ENCODE data around the gene RALA.

The RALA gene

DNA sequence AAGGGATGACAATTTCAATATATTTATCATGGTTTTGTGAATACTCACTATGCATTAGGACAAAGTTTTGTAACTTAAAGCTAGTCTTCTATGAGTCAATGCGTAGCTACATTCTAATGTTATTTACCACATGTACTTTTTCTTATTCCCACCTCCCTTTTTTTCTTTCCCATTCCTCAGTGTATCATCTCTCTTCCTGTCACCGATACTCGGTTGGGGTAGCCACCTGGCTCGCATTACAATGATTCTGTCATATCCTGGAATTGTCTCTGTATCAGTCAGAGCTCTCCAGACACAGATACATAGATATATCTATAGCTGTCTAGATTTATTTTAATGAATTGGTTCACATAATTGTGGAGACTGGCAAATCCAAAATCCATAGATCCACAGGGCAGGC is 9.8 kb upstream of the RALA start:
- no peak for DNase-seq (ENCODE audit: low read depth)

DNA sequence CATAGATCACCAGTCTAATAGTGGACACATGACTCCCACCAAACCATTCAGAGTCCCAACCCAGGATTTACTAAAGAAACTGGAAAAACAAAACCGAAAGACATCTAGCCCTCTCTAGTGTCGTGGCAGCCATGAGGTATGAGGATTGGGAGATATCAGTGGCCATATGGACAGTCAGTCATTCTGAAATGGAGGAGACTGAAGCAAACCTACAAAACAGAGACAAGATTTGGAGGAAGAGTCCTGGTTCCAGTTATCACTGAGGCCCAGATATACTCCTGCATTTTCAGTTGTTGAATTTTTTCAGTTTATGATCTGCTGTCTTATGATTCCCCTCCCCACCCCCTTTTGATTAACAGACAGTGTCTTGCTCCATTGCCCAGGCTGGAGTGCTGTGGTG is 9.1 kb upstream of the RALA start:
- DNase-seq (ENCODE audit: low read depth): no peak

DNA sequence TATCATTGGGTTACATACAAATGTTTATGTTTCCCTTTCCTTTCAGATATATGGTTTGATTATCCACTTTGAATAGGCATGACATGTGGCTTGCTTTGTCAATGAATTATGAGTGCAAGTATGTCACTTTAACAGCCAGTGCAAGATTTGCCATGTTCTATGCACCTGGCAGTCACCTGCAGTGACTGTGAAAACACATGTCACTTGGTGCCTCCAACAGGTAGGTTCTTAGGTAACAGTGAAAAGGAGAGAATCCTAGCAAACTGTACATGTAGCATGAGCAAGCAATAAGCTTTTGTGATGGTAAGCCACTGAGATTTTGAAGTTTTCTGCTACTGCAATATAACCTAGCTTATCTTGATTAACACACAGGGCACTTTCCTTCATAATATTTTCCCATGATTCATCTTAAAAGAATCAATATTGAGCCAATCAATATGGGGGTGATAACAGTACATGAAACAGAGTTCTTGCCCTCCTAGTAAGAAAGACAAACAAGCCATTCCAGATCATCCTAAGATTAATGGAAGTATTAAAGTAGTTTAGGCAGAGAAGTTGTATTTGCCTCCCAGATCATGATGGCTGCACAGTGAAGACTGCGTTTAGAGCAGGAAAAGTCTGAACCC is 7.9 kb upstream of the RALA start:
- DNase-seq (ENCODE audit: low read depth): no peak

DNA sequence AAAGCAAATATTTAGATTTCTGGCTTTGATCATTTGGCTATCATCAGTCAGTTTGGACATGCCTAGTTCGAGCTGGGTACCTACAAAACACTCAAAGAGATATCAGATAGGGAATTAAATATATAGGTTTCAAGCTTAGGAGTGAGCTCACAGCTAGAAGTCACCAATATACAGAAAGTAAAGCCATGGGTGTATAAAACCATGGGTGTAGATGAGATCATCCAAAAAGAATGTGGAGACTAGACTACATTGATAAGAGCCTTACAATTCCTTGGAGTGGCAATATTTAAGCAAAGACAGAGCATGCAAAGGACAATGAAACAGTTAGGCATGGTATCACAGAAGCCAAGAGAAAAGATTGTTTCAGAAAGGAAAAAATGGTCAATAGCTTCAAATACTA is 7.2 kb upstream of the RALA start:
- DNase-seq (ENCODE audit: low read depth): no peak

DNA sequence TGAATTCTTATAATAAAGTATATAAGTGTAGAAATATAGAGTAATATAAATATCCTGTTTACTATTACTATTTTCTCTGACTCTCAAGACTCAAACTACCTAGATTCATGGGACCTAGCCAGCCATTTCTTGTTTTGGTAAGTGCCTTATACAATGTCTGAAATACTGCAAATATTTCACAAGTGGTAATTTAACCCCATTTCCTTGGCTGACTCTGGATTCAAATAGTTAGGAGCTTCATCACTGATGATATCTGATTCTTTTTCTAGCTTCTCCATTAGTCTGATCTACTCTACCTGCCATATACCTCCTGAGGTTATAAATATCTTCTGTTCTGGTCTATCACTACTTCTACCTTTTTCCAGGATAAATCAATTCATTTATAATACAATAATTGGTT is 6.4 kb upstream of the RALA start:
- DNase-seq (ENCODE audit: low read depth): no peak

DNA sequence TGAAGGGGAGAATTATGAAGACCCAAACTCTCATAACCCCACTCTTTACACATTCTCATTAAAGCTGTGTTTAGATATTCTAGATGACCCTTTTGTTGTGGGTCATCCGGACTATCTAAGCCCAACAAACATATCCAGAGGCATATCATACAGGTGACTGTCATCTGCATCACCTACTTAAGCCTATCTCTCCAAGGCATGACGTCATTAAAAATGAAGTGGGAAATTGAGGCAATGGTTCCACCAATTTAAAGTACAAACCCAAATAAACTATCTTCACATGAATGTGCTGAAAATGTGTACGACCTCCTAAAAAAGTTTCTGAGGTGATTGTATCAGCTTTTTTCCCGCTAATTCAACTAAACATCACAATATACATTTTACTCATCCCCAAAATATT is 4.5 kb upstream of the RALA start:
- no peak for DNase-seq (ENCODE audit: low read depth)

DNA sequence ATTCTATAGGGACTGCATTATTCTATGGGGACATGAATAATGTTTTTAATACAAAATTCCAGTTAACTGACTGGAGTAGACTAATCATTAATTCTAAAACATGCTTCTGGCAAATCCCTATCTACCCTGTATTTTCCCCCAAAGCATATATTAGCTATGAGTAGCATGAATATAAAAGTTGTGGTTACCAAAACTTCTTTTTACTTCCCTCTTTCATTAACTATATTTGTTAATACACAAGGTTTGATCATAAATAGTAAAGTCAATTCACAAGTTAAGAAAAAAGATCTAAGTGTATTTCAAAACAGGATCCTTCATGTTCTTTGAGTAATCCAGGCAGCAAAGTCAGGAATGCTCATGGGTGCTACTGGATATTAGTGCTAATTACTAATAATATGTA is 2.9 kb upstream of the RALA start:
- DNase-seq (ENCODE audit: low read depth): no peak

DNA sequence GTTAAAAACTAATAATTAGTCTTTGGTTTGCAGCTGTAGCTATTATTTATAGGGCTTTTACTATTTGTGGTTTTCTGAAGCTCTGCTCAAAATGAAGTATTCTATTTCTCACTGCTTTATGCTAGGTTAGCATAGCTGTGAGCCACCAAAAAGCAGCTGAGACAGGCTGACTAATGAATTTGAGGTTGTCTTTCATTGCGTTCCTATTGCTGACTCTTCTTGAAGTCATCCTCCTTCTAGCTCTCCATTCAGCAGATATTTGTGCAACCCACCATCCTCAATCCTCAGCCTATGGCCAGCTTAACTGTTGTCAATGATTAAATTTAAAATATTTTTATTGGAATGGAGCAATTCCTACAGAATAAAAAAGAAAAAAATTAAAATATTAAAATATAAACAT is 2.1 kb upstream of the RALA start:
- DNase-seq (ENCODE audit: low read depth): no peak

DNA sequence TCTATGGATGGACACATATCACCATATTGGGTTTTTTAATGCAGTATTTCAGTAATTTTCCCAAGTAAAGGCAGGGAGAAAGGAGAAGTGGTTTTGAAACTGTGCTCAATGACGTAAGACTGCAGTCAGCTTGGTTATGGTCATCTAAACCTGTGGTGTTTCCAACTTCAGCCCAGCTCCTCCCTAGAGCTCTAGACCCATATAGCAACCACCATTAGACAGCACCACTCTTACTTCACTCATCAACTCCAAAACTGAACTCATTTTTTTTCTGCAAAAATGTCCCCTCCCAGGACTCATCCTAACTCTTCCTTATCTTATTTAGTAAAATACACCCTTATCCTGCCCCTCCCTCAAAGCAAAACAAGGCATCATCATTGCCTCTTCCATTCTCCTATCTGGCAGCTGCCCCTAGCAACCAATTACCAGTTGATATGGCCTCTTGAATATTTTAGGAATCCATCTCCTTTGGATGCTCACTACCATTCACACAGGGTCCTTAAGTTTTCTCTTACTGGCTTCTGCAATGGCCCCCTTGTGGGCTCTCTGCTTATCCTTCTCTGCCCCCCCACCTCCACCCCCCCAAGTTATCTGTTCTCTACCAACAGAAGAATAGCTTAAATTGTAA is 1.5 kb upstream of the RALA start:
- DNase-seq (ENCODE audit: low read depth): no peak

DNA sequence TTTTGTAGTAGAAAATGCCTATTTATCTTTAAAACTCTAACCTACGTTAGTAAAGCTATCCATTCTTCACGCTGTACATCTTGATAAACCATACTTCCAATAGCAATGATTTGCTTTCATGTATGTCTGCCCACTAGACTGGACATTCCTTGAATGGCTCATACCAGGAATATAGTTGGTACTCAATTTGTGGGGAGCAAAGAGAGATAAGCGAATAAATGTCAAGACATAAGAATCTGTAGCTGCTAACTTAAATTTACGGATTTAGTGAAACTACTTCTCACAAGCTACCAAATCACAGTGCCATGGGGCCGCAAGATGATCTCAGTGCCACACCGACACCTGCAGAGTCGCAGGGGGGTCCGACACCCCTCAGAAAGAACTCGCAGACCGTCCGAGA is 763 bp upstream of the RALA start:
- DNase-seq (ENCODE audit: low read depth): no peak

DNA sequence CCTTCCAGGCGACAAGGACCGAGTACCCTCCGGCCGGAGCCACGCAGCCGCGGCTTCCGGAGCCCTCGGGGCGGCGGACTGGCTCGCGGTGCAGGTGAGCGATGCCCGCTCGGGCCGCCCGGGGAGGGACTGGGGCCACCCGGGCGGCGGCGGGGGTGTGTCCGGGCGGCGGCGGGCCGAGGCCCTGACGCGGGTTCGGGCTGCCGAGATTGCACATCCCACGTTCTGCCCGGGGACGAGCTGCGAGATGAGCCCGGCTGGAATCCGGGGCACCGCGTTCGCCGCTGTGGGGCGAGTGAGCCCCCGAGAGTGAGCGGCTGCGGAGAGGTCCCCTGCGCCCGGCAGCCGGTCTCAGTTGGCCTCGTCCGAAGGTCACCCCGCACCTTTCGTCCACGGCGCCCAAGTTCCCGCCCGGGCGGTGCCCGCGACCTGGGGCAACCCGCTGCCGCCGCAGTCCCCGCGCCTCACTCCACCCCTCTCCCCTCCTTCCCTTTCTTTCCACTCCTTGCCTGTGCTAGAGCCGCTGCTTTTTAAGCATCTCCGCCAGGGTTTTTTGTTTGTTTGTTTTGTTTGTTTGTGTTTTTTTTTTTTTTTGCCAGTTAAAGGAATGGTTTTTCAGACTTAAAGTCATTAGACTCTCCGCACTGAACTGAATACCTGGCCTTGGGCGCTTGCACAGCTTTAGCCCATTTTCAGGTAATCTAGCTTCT is 515 bp downstream of the RALA start:
- DNase-seq (ENCODE audit: low read depth): peak; percentile 7

DNA sequence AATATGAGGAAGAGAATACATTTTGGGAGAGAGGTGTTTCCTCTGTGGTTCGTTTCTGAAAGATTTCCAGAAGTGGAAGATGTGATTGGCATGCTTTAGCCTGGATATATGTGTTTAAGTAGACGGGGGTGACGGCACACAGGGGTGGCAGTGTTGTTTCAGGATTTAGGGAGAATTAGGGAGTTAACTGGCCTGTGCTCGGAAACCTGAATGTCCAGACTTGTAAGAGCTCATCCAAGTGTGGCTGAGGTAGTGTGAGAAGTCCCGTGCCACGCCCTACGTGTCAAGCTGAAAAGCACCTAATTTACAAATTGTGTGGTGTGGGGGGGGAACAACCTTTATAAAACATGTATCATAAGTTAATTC is 1.1 kb downstream of the RALA start:
- DNase-seq (ENCODE audit: low read depth): no peak

DNA sequence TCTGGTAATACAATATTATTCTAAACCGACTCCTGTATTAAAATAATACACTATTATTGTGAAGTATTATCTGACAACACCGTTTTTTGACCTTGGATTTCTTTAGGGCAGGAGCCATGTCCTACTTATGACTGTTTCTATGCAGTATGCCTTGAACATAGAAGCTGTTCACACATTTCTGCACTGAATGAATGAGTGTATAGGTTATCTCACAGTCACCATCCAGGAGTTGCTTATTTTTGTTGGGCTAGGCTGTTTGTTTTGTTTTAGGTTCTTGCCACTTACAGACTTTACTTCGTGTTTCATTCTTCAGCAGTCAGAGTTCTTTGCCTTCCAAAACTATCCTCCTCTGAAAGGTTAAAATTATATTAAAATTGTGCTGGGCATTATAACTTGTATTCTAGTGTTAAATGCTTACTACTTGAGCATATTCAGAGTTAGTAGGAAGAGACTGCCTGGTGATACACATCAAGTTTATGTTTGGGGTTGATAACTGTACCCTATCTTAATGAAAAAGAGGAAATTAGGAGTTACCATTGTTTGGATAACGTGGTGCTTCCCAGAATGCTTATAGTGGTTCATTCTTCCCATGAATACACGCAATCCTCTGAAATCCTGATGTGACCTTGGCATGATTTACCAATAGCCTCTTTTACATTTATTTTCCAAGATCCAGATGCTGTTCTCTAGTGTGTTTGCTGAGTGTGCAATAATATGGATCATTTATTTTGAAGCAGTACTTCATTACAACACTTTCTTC is 1.7 kb downstream of the RALA start:
- DNase-seq (ENCODE audit: low read depth): no peak

DNA sequence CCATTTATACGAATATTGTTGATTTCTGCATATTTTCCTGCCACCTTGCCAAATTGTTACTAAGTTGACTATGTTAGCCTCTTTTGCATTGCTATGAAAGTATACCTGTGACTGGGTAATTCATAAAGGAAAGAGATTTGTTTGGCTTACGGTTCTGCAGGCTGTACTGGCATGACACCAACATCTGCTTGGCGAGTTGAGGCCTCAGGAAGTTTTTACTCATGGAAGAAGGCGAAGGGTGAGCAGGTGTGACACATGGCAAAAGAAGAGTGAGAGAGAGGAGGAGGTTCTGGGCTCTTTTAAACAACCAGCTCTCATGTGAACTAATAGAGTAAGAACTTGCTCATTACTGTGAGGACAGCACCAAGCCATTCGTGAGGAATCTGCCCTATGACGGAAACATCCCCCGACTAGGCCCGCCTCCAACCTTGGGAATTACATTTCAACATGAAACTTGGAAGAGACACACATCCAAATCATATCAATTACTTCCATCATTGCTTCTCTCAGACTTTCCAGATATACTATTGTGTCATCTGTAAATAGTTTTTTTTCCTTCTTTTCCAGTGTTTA is 8.4 kb downstream of the RALA start:
- DNase-seq (ENCODE audit: low read depth): no peak

DNA sequence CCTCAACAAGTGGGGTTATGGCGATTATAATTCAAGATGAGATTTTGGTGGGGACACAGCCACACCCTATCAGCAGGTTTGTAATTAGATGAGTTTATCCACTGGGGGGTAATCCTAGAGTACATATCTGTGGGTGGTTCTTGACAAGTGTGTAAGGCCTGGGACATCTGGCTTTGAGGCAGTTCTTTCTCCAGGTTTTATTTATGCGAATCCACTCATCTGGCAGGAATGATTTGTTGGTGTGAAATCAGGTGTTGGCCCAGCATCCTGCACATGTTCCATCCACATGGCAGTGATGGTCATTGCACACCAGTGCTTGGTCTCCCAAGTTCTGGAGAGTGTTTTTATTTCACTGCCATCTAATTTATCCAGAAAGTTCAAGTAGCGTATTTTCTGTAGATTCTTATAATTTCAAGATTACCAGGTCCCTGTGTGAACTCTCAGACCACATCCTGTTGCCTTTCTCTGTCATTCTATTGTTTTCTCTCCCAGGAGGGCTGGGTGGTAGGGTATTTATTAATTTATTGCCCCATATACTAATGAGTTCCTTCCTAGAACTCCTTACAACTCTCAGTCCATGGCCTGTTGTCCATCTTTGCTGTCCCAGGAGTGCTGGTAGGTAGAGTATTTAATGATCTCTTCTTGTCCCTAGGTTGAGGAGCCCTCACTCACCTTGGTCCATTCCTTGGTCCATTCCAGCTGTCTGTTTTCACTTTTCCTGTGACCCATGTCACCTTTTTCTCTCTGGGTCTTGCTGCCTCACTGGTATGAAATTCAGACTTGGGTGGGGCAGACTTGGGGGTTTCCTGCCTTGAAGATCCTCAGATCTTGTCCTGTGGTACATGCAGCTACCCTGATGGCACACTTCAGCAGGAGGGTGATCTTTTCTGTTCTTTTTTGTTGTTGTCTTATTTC is 10.4 kb downstream of the RALA start:
- peak; percentile 12 for DNase-seq (ENCODE audit: low read depth)

DNA sequence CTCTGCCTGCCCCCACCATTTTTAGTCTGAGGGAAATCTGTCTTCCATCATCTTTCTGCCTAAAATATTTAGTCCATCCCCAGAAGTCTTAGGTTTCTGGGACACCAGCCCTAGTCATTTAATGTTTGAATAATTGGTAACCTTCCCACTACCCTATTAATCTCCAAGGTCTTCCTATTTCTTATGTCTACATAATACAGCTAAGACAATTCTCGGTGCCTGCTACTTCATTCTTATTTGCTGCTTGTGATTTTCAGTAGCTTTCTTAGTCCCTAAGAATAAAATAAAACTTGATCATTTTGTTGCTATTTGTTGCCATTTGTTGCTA is 11.1 kb downstream of the RALA start:
- no peak for DNase-seq (ENCODE audit: low read depth)

DNA sequence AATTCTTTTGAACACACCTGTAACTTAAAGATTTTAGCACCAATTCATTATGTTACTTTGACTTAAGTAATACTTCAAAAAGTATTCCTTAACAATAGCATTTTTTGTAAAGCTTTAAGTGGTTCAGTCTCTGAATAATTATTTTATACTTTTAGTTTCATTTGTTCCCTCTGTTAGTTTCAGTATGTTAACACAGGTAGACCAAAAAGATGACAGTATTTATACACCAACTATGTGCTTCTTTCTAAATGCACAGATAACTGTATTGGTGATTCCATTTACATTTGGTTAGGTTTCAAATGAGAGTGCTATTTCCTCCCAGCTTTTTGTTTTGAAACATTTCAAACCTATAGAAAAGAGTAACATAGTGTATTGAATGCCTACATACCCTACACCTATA is 14.0 kb downstream of the RALA start:
- no peak for DNase-seq (ENCODE audit: low read depth)

DNA sequence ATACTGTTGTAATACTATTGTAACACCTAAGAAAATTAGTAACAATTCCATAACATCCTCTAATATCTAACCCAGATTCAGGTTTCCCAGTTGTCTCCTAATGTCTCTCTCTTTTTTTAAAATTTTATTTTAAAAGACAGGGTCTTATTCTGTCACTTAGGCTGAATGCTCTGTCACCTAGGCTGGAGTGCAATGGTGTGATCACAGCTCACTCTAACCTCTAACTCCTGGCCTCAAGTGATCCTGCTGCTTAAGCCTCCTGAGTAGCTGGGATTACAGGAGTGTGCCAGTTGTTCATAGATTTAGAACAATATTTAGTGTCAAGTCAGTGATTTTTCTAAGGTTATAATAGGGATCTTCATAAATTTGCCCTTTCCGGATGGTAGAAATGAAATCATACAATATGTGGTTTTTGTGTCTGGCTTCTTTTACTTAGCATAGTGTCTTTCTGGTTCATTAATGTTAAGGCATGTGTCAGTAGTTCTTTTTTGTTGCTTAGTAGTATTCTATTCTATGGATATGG is 14.7 kb downstream of the RALA start:
- DNase-seq (ENCODE audit: low read depth): no peak

DNA sequence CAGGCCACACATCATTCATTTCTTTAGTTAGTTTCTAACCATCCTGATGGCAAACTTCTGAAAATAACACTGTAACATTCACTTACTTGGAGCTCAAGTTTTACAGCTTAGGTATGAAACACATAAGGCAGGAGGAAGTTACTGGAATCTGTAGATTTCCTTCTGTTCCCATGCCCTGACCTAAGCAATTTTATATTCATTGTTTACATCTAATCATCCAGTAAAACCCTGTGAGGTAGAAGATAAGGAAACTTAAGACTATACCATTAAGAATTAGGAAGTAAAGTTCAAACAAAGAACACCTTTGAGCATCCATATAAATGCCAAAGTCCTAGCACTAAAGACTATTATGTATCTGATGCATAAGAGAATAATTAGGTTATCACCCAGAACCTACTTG is 19.5 kb downstream of the RALA start:
- DNase-seq (ENCODE audit: low read depth): no peak

DNA sequence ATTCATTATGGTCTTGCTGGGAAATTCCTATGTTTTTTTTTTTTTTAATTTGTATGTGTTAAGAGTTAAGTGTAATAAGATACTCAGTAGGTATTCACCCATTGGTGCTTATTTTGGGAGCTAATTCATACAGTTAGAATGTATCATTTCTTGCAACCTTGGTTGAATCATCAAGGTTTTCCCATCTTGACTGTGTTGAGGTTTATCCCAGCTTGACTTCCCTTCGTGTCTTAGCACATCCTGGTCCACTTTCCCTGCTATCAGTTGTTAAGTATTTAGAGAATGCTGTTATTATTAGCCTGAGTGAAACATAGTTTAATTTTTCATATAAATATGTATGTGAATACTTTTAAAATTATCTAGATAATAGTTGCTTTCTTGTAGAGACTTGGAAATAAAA is 20.8 kb downstream of the RALA start:
- DNase-seq (ENCODE audit: low read depth): no peak
